GM12878 (cell line): ENCODE results near the gene LPIN1. TPM values are rescaled to one million over a fixed set of nuclear protein-coding genes. Genes with fewer than 3 reads are reported as not detected.

Experiments
- CEBPB ChIP-seq, 2 experiments: fragments of 150-350 bp in 1 of 2; IDR thresholded peaks; 2 replicates each; pipeline ENCODE4 v1.6.1; 2012 to 2014; ENCODE audit warnings: low read depth in 2 of 2, low read length in 2 of 2, borderline replicate concordance in 1 of 2, inconsistent platforms in 1 of 2
- CHD1 ChIP-seq: IDR thresholded peaks from 2 replicates; pipeline ENCODE4 v1.6.1; 2012; ENCODE audit warnings: low read depth, low read length, improper control_type of control experiment
- CHD2 ChIP-seq: IDR thresholded peaks from 2 replicates; pipeline ENCODE4 v1.6.1; 2011; ENCODE audit warnings: low read depth, low read length, improper control_type of control experiment, borderline replicate concordance
- CREM ChIP-seq: IDR thresholded peaks from 2 replicates; pipeline ENCODE4 v1.6.1; 2014; ENCODE audit warnings: antibody characterized with exemption, low read depth
- EED ChIP-seq: sonication (generic); IDR thresholded peaks from 2 replicates; pipeline ENCODE4 v1.6.1; 2016; ENCODE audit warnings: antibody characterized with exemption, low read depth
- FOXK2 ChIP-seq: fragments of 450-650 bp; IDR thresholded peaks from 2 replicates; pipeline ENCODE4 v1.6.1; 2017; ENCODE audit warnings: mild to moderate bottlenecking, moderate library complexity
- FOXM1 ChIP-seq: IDR thresholded peaks from 2 replicates; pipeline ENCODE4 v1.6.1; 2012; ENCODE audit warnings: low read depth, mild to moderate bottlenecking, inconsistent platforms, low read length, moderate library complexity
- GABPA ChIP-seq: IDR thresholded peaks from 2 replicates; pipeline ENCODE4 v1.6.1; 2014; ENCODE audit warnings: antibody characterized with exemption, low read depth, mild to moderate bottlenecking, inconsistent platforms
- HCFC1 ChIP-seq: fragments of 150-350 bp; IDR thresholded peaks from 2 replicates; pipeline ENCODE4 v1.6.1; 2014; ENCODE audit warnings: low read length
- HDAC6 ChIP-seq: fragments of 200-600 bp; sonication (generic); IDR thresholded peaks from one replicate; pipeline ENCODE4 v1.8.0; 2017; ENCODE audit warnings: antibody characterized with exemption; ENCODE audit not compliant: unreplicated experiment
- KAT2A ChIP-seq: conservative IDR thresholded peaks from 2 replicates; pipeline ENCODE4 v1.6.1; 2011; ENCODE audit warnings: low read depth, low read length; ENCODE audit not compliant: control insufficient read depth
- MTA3 ChIP-seq: IDR thresholded peaks from 2 replicates; pipeline ENCODE4 v1.6.1; 2012; ENCODE audit warnings: low read length, inconsistent platforms, borderline replicate concordance
- NBN ChIP-seq: fragments of 450-650 bp; IDR thresholded peaks from 2 replicates; pipeline ENCODE4 v1.6.1; 2016
- PAX5 ChIP-seq: IDR thresholded peaks from 2 replicates; pipeline ENCODE4 v1.6.1; 2011; ENCODE audit warnings: low read depth, low read length, borderline replicate concordance
- RAD51 ChIP-seq: fragments of 450-650 bp; IDR thresholded peaks from 2 replicates; pipeline ENCODE4 v1.6.1; 2016; ENCODE audit warnings: moderate library complexity, mild to moderate bottlenecking, inconsistent platforms
- SMARCA5 ChIP-seq: fragments of 450-650 bp; IDR thresholded peaks from 2 replicates; pipeline ENCODE4 v1.6.1; 2017; ENCODE audit warnings: mild to moderate bottlenecking
- SMC3 ChIP-seq: IDR thresholded peaks from 2 replicates; pipeline ENCODE4 v1.6.1; 2011; ENCODE audit warnings: low read length, improper control_type of control experiment, borderline replicate concordance
- SREBF1 ChIP-seq: IDR thresholded peaks from 2 replicates; pipeline ENCODE4 v1.6.1; 2012; ENCODE audit warnings: mild to moderate bottlenecking, low read length
- STAT3 ChIP-seq: IDR thresholded peaks from 2 replicates; pipeline ENCODE4 v1.6.1; 2011; ENCODE audit warnings: low read depth, low read length, improper control_type of control experiment
- SUZ12 ChIP-seq: fragments of 200-600 bp; sonication (generic); IDR thresholded peaks from one replicate; pipeline ENCODE4 v1.6.1; 2018; ENCODE audit warnings: antibody characterized with exemption, mild to moderate bottlenecking; ENCODE audit not compliant: unreplicated experiment
- TCF7 ChIP-seq: IDR thresholded peaks from 2 replicates; pipeline ENCODE4 v1.6.1; 2014; ENCODE audit warnings: antibody characterized with exemption, borderline replicate concordance
- YY1 ChIP-seq: IDR thresholded peaks from 2 replicates; pipeline ENCODE4 v1.6.1; 2011; ENCODE audit warnings: low read depth, mild to moderate bottlenecking, low read length
- polyA plus RNA-seq, 11 experiments: library from polyadenylated mRNA; depleted of rRNA in 4 of 11; unstranded in 6 of 11; stranded (reverse) in 5 of 11; fragments of >200 nt; fragmentation: Nextera tagmentation in 4 of 11; fragmentation: Illumina TruSeq in 1 of 11; extraction: Ambion mirVana in 4 of 11; extraction: Trizol in 1 of 11; gene quantifications; 1 replicate in 1 of 11; 2 replicates in 10 of 11; pipeline versions ENCODE4 v1.2.1 to v1.2.3, GENCODE V29; 2011 to 2016; ENCODE audit warnings: inconsistent platforms in 2 of 11, missing spikeins in 2 of 11, low read depth in 1 of 11
- total RNA-seq, 4 experiments: library from RNA; depleted of rRNA in 3 of 4; stranded (reverse); fragments of >200 nt in 3 of 4; fragmentation: Illumina TruSeq in 1 of 4; extraction: Trizol in 1 of 4; gene quantifications; 2 replicates each; pipeline versions ENCODE4 v1.2.1 to v1.2.3, GENCODE V29; 2013 to 2021
- TF ChIP-seq, protein P1 (sequence below): fragments of 150-350 bp; IDR thresholded peaks from 2 replicates; pipeline ENCODE4 v1.6.1; 2016; ENCODE audit warnings: low read depth, low read length
- TF ChIP-seq, protein P2 (sequence below): fragments of 450-650 bp; IDR thresholded peaks from 2 replicates; pipeline ENCODE4 v1.6.1; 2018; ENCODE audit warnings: mild to moderate bottlenecking, low read depth, moderate library complexity; ENCODE audit not compliant: partially characterized antibody
- TF ChIP-seq, protein P3 (sequence below): IDR thresholded peaks from 2 replicates; pipeline ENCODE4 v1.6.1; 2012; ENCODE audit warnings: low read depth, low read length, improper control_type of control experiment
- TF ChIP-seq, protein P4 (sequence below): IDR thresholded peaks from 2 replicates; pipeline ENCODE4 v1.6.1; 2012; ENCODE audit warnings: low read depth, low read length, improper control_type of control experiment

The LPIN1 gene
- total and polyA plus RNA-seq, 10 of the 15 experiments (the other 5 are each of a cell fraction or from before 2014, with no cell fraction given) = 18.8 to 82.5 (median 50.3) TPM

DNA sequence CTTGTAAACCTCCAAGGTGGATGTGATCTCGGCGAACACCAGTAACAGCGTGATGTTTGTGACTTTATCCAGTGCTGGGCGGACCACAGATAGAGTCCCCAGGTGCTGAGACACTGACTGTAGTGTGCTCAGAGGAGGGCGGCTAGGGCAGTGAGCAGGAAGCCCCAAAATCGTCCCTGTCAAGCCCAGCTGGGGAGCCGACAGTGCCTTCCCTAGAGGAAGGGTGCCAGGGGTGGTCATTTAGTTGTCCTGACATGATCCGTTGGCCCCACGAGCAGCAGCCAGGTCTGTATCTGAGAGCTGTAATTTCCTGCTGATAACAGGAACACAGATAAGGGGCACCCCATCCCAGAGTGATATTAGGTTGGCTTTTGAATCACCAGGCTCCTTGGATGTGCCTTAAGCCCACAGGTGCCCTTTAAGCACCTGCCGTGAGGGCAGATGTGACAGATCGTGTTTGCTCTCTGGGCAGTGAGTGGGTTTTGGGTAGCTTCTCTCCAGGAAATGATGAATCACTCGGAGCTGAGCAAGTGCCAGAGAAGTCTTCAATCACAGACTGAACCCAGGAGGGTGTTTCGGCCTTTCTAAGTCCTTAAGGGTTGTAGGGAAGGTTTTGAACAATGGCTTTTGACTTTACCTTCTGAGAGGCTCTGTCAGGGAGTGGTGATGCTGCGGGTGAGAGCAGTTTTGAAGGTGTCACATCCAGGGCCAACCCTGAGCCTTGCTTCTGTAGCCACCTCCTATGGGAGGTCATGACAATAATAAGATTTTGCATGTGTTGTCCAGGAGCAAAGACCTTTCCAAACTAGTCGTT, 7.7 kb downstream of the LPIN1 start (continued):
- TF ChIP-seq CREM (no peak), STAT3 (no peak), NBN (no peak), HDAC6 (no peak), SMC3 (no peak), TCF7 (no peak), CHD1 (no peak), SMARCA5 (peak; percentile 74), RAD51 (no peak), CHD2 (no peak), GABPA (no peak), HCFC1 (no peak; the same call in 1 of the 2 replicates), EED (no peak), CEBPB (IDR thresholded peaks at IDR 0.05; ENCODE audit: borderline replicate concordance in 1 of 2, low read depth in 2 of 2, low read length in 2 of 2) (no peak), YY1 (no peak), FOXK2 (no peak), KAT2A (no peak), MTA3 (no peak), FOXM1 (no peak), SREBF1 (no peak), PAX5 (no peak), SUZ12 (no peak)
- TF ChIP-seq, protein P1, sequence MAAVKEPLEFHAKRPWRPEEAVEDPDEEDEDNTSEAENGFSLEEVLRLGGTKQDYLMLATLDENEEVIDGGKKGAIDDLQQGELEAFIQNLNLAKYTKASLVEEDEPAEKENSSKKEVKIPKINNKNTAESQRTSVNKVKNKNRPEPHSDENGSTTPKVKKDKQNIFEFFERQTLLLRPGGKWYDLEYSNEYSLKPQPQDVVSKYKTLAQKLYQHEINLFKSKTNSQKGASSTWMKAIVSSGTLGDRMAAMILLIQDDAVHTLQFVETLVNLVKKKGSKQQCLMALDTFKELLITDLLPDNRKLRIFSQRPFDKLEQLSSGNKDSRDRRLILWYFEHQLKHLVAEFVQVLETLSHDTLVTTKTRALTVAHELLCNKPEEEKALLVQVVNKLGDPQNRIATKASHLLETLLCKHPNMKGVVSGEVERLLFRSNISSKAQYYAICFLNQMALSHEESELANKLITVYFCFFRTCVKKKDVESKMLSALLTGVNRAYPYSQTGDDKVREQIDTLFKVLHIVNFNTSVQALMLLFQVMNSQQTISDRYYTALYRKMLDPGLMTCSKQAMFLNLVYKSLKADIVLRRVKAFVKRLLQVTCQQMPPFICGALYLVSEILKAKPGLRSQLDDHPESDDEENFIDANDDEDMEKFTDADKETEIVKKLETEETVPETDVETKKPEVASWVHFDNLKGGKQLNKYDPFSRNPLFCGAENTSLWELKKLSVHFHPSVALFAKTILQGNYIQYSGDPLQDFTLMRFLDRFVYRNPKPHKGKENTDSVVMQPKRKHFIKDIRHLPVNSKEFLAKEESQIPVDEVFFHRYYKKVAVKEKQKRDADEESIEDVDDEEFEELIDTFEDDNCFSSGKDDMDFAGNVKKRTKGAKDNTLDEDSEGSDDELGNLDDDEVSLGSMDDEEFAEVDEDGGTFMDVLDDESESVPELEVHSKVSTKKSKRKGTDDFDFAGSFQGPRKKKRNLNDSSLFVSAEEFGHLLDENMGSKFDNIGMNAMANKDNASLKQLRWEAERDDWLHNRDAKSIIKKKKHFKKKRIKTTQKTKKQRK = no peak
- TF ChIP-seq, protein P2, sequence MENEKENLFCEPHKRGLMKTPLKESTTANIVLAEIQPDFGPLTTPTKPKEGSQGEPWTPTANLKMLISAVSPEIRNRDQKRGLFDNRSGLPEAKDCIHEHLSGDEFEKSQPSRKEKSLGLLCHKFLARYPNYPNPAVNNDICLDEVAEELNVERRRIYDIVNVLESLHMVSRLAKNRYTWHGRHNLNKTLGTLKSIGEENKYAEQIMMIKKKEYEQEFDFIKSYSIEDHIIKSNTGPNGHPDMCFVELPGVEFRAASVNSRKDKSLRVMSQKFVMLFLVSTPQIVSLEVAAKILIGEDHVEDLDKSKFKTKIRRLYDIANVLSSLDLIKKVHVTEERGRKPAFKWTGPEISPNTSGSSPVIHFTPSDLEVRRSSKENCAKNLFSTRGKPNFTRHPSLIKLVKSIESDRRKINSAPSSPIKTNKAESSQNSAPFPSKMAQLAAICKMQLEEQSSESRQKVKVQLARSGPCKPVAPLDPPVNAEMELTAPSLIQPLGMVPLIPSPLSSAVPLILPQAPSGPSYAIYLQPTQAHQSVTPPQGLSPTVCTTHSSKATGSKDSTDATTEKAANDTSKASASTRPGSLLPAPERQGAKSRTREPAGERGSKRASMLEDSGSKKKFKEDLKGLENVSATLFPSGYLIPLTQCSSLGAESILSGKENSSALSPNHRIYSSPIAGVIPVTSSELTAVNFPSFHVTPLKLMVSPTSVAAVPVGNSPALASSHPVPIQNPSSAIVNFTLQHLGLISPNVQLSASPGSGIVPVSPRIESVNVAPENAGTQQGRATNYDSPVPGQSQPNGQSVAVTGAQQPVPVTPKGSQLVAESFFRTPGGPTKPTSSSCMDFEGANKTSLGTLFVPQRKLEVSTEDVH = no peak
- TF ChIP-seq, protein P3, sequence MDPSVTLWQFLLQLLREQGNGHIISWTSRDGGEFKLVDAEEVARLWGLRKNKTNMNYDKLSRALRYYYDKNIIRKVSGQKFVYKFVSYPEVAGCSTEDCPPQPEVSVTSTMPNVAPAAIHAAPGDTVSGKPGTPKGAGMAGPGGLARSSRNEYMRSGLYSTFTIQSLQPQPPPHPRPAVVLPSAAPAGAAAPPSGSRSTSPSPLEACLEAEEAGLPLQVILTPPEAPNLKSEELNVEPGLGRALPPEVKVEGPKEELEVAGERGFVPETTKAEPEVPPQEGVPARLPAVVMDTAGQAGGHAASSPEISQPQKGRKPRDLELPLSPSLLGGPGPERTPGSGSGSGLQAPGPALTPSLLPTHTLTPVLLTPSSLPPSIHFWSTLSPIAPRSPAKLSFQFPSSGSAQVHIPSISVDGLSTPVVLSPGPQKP = no peak
- TF ChIP-seq, protein P4, sequence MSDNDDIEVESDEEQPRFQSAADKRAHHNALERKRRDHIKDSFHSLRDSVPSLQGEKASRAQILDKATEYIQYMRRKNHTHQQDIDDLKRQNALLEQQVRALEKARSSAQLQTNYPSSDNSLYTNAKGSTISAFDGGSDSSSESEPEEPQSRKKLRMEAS = no peak
